Fibroblast of upper back skin (primary cell): ENCODE data around the gene ISOC1.

Experiments
- DNase-seq: peaks from one replicate; pipeline ENCODE4 v3.0.0-alpha.2; 2013

The ISOC1 gene

DNA sequence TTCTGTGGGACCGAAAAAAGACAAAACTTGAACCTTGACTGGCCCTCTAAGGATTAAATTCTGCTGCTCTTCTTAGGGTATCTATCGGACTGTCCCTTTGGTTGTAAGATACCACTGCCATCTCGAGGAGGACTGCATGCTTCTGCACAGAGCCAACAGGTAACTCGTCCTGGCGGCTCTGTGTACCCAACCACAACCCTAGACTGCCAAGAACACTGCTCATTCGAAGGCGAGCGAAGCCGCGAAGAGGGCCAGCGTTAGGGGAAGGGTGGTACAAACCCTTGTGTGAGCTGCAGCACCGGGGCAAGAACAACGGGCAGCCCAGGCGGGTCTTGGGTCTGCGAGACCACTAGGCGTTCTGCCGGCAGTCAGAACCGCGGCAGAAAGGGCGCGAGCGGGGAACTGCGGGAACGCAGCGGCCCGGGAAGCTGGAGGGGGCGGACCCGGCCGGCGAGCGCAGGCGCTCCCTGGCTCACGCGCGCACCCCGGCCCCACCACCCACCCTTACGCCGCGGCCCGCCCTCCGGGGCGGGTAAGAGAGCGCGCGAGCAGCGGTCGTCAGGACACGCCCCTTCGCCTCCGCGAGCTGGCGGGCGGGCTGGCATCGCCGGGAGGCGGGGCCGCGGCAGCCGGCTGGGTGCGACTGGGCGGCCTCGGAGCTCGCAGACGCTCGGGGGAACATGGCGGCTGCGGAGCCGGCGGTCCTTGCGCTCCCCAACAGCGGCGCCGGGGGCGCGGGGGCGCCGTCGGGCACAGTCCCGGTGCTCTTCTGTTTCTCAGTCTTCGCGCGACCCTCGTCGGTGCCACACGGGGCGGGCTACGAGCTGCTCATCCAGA, at the start of gene ISOC1:
TSS of gene ISOC1 (plus strand) at position 663 of the 837 bp plus-strand sequence. CDS start at position 681, 18 bp downstream.
- peak; percentile 90 for DNase-seq

DNA sequence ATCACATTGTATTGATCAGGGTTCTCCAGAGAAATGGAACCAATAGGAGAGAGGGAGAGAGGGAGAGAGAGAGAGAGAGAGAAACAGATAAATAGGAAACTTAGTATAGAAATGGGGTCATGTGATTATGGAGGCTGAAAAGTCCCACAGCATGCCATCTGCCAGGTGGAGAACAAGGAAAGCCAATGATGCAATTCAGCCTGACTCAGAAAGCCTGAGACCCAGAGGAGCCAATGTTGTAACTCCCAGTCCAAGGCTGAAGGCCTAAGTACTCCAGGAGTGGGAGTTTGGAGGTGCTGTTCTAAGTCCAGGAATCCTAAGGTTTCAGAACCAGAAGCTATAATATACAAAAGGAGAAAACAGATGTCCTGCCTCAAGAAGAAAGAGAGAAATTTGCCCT, 48.4 kb upstream of the ISOC1 start:
- DNase-seq, result no peak

DNA sequence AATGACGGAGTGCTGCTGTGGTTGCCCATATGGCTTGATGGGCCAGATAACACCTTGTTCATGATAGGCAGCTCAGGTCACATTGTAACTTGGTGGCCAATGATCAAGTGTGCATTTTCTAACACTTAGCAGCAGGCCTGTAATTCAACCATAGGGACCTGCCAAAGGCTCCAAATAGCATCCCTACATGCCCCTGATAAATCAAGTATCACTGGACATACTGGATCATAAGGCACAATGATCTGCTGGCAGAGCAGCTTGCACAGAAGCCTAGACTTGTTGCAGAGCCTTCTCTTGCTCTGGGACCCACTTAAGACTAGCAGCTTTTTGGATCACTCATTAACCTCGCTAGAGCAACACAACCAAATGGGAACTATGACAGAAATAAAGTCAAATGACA, 46.0 kb upstream of the ISOC1 start:
- no peak for DNase-seq

DNA sequence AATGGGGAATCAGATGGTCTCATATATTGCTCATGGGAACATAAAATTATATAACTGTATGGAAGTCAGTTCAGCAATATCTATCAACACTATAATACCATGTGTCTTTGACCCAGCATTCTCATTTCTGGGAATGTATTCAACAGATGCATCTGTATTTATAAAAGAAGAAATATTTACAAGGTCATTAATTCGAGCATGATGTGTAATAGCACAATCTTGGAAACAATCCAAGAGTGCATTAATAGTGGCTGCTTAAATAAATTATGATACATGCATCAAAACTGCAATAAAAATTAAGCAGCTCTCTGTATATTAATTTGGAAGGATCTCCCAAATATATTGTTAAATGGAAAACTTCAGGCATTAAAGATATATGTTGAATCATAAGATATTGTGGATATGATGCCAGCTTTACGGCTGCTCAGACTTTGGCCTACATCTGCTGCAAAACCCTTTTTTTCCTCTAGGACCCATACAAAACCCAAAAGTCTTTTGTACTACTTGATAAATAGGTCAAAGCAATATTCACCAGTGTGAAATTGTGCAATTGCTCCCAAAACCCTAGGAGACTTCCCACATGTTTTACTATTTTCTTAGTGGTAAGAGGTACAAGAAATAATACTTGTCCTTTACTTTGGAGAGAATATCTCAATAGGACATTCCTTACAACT, 45.3 kb upstream of the ISOC1 start:
- no peak for DNase-seq

DNA sequence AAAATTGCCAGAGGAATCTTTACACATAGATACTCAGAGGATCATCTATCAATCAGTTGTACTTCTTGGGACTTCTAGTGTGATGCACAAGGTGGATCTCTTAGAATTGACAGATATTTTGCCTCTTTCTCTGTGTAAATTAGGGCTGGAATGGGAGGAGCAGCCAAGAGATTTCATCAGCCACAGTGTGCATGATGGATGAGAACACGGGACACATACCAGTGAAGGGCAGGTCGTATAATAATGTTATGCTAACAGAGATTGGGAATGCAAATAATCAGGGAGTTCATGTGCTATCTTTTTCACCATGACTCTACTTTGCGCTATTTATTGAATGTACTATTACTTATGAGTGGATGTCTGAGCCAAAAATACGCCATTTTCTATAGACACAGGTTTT, 43.3 kb upstream of the ISOC1 start:
- no peak for DNase-seq

- no peak for DNase-seq
These were observed 41.1 kb upstream of the ISOC1 start for GRCh38 chr5:129053438-129053837.

DNA sequence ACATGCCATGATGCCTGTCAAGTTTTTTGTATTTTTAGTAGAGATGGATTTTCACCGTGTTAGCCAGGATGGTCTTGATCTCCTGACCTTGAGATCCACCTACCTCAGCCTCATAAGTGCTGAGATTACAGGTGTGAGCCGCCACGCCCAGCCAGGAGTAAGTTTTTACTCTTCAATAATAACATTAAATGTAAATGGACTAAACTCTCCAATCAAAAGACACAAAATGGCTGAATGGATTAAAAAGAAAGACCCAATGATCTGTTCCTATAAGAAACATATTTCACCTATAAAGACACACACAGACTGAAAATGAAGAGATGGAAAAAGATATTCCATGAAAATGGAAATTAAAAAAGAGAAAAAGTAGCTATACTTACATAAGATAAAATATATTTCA, 37.2 kb upstream of the ISOC1 start:
- DNase-seq, result no peak

DNA sequence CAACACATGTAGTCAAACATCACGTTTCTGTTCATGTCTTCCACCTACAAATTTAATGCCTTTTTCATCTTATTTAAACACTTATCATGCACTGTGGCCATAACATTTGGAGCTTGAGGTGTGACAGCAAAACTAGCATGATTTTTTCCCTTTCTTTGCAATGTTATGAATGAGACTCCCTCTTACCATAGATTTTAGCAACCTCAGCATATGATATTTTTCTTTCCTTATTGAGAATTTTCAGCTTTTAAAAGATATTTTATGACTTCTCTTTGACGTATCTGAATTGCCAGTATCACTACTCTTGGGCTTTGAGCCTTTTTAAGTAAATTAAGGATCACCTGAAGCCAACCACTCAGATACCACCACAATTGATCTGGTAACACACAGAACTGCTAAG, 32.7 kb upstream of the ISOC1 start:
- DNase-seq, result no peak

DNA sequence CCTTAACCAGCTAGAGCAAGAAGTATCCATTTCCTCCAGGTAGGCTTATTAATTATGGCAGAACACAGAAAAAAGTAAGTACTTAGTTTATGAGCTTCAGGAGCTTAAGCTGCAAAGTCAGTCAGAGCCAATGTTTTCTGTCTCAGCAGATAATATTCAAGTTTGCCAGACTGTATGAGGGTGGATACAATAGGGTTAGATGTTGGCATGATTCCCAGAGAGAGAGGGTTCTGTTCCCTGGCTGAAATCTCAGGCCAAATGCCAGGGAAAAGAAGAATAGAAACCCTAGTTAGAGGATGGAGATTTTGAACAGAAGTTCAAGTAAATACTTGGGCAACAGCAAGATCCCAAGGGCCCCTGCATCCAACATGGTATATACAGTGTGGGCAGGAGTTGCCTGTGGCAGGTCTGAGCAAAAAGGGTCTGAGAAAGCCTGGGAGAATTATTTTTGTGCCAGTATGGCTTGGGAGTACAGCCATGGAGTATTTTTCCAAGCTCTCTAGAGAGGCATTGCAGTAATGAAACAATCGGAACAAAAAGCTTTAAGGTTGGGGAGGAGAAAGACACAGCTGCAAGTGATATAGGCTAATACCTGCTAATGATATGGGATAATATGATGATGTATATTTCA, 31.0 kb upstream of the ISOC1 start:
- peak; percentile 16 for DNase-seq

- no peak for DNase-seq
These were observed 28.8 kb upstream of the ISOC1 start for GRCh38 chr5:129065721-129066120.

GRCh38 chr5:129067745-129068144, 26.8 kb upstream of the ISOC1 start:
- no peak for DNase-seq

GRCh38 chr5:129069292-129069691, 25.3 kb upstream of the ISOC1 start:
- DNase-seq, result no peak

- no peak for DNase-seq
These were observed 21.4 kb upstream of the ISOC1 start for GRCh38 chr5:129073111-129073510.

DNA sequence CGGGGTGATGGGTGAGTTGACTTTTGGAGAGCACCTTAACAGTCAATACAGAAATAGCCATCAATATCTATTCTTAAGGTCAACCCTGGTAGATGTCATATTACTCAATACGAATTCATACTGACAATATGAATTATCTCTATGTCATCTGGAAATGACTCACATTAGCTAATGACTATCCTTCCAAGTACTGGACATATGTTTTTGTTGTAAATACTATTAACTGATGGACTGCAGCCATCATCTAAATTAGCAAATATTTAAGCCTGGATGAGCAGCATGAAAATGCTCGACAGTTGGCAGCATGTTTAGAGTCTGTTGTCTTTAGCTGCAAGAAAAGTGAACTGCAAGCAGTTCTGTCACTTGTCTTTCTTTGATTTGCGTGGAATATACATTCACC, 19.6 kb upstream of the ISOC1 start:
- peak; percentile 51 for DNase-seq

GRCh38 chr5:129077433-129078075, 17.0 kb upstream of the ISOC1 start:
- DNase-seq, result no peak

- no peak for DNase-seq
These were observed 16.3 kb upstream of the ISOC1 start for GRCh38 chr5:129078247-129078646.

- no peak for DNase-seq
These were observed 15.9 kb upstream of the ISOC1 start for GRCh38 chr5:129078660-129079059.

GRCh38 chr5:129079496-129079895, 15.1 kb upstream of the ISOC1 start:
- no peak for DNase-seq

- no peak for DNase-seq
These were observed 13.8 kb upstream of the ISOC1 start for GRCh38 chr5:129080766-129081165.

- no peak for DNase-seq
These were observed 12.1 kb upstream of the ISOC1 start for GRCh38 chr5:129082225-129083136.

DNA sequence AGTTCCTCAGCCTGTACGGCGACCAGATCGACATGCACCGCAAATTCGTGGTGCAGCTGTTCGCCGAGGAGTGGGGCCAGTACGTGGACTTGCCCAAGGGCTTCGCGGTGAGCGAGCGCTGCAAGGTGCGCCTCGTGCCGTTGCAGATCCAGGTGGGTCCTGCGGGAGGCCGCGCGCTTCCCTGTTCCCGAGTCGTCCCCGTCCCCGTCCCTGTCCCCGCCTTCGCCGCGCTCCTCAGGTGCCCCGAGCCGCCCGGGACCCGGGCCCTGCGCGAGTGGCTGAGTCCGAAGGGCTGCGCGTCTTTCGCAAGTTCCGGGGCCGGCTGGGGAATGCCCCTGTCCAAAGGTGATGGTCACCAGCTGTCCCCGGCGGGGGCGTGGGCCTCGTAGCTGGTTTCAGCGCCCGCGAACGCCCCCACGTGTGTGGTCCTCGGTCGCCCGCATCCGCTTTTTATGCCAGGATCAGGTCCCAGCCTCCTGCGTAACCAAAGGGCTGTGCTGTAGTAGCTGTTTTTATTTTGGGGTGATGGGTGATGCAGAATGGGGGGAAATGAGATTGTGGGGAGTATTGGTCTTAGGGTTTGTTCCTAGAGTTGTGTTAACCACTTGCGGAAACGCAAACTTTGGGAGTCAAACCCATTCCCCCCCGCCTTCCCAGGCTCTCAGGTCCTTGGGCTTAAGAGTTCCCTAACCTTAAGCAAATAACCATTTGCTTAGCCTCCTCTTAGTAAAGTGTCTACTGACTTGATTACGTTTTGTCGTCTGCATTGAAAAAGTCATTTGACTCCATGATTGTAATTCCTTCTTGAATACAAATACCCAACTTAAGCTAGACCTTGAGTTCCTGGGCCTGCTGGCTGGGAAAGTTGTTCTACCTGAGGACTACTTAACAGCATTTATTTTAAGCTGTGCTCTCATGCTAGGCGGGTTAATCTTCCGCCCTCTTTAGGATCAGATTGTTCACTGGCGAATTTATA, 663 bp downstream of the ISOC1 start:
- DNase-seq, result peak; percentile 11
